Stimulated activated naive CD4-positive, alpha-beta T cell (primary cell): ENCODE data around the gene RRP36.
"Not testable (repeated sequence)": the region's sequence is repeated elsewhere in the genome, so short reads cannot be mapped to it uniquely, and the experiment has no call there.

Experiments
- DNase-seq, 6 experiments: peaks; one replicate each; lab custom pipeline; 2025; lab: John Stamatoyannopoulos, UW

Gene RRP36

DNA sequence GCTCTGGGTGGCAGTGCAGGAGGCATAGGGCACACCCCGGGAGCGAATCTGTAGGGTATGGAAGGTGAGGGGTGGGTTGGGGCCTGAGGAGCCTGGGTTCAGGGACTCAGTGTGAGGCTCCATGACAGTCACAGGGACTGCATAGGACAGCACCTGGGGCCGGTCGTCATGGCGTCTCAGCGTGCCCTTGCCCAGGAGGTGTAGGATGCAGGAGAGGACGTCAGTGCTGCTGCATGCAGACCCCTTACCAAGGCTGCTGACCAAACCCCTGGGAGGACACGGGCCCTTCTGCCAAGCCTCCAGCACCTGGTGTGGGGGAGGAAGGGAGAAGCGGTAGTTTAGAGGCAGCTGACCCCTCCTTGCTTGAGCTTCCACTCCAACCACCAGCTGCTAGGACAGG lies 16.3 kb downstream of the RRP36 start:
- DNase-seq = no peak

GRCh38 chr6:43038727-43039126 lies 17.3 kb downstream of the RRP36 start:
- DNase-seq = no peak

DNA sequence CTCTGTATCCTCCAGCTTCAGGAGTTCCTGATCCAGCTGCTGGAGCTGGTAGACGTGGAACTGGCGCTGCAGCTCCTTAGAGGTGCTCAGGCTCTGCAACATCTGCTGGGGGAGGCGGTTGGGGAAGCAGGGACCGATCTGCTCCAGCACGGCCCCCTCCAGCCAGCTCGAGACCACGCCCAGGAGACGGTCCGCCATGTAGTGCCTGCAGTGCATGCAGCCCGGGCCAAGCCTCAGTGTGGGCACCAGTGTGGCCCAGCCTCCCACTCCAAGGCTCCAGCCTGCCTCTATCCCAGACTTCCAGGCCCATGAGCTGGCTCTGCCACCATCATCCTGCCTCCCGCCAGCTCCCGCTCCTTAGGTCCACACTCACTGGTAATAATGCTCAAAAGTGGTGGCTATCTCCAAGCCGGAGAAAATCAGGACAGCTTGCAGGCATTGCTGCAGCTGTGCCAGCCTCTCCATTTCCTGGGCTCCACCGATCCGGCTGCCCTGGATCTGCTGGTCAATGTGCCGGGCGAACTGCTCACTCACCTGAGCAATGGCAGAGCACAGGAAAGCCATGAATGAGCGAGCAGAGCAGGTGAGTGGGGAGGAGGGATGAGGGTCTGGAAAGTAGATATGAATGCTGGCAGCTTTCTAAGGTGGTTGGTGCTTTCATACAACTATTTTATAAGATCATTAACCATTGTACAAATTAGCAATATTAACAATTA lies 19.3 kb downstream of the RRP36 start:
- DNase-seq = no peak

GRCh38 chr6:43041475-43041874 lies 20.1 kb downstream of the RRP36 start:
- DNase-seq = not testable (repeated sequence)

- DNase-seq = no peak
Measured at GRCh38 chr6:43043310-43043709, 21.9 kb downstream of the RRP36 start.

DNA sequence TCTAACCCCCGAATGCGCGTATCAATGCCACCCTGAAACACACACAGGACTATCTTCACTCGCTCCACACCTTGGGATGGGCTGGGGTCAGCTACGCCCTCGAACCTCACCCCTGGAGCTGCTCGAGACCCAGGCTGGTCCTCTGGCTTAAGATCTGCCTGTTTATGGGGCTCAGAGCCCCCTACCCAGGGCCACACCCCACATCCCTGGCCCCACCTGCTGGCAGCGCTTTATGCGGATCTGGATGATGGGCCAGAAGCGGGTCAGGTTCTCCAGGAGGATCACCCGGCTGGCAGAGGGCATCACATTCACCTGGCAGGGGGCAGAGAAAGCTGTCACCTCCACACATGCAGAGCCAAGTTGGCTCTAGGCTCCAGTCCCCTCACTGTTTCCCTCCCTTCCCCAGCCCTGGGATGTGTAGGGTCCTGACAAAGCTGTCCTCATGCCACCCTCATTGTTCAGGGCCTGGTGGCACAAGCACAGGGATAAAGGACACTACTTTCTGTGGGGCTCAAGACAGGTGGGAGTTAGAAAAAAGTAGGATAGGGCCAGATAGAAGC lies 24.0 kb downstream of the RRP36 start:
- DNase-seq = no peak

DNA sequence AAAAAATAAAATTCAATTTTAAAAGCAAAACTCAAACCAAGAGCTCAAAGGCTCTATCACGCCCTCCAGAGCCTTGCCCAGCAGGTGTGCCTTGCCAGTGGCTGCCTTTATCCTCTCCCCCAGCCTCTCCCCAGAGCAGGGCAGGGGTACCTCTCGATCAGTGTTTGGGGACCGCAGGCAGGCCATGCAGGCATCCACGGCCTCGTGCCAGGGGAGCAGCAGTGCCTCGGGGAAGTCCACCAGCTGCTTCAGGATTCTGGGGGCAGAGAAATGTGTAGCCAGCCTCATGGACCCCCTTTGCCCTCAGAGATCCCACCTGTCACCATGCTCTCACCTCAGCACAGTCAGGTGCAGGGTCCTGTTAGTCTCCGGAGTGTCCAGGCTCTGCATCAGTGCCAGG lies 26.6 kb downstream of the RRP36 start:
- DNase-seq = no peak

DNA sequence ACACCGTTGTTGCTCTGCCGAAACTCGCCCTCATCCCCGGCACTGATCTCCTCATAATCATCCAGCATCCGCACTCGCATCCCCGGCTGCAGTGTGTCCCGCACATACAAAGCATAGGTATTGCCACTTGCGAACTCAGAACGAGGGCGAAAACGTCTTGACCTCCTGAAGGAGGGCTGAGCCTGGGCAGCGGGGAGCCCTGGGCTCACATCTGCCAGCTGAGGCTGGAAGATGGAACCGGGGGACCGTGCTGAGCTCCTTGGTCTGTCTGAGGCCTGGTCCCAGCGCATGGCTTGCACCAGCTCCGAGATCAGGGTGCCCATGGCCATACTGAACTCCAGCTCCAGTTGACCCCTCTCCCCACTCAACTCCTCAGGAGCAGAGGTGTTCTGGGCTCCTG lies 29.6 kb downstream of the RRP36 start:
- DNase-seq = no peak

DNA sequence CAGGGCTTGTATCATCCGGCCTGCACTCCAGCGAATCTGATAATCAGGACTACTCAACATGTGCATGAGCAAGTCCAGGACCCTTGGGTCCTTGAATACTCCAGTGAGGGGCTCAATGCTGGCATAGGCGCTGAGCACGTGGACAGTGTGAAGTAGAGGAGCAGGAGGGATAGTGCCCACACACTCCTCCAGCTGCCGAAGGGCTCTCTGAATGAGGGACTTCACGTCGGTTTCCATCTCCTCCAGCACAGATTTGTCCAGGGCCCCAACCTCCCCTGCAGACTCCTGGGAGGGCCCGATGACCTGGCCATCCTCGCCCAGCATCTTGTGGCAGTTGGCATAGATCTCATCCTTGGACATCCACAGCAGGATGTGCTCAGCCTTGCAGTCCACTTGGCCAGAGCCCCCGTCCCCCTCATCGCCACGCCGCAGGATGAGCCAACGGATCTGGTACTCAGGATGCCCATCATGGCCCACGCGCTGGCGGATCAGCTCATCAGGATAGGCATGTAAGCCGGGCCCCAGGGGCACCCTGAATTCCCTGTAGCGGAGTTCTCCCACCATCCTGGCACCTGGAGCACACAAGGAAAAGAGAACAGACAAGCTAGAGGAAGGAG lies 30.9 kb downstream of the RRP36 start:
- DNase-seq = no peak

DNA sequence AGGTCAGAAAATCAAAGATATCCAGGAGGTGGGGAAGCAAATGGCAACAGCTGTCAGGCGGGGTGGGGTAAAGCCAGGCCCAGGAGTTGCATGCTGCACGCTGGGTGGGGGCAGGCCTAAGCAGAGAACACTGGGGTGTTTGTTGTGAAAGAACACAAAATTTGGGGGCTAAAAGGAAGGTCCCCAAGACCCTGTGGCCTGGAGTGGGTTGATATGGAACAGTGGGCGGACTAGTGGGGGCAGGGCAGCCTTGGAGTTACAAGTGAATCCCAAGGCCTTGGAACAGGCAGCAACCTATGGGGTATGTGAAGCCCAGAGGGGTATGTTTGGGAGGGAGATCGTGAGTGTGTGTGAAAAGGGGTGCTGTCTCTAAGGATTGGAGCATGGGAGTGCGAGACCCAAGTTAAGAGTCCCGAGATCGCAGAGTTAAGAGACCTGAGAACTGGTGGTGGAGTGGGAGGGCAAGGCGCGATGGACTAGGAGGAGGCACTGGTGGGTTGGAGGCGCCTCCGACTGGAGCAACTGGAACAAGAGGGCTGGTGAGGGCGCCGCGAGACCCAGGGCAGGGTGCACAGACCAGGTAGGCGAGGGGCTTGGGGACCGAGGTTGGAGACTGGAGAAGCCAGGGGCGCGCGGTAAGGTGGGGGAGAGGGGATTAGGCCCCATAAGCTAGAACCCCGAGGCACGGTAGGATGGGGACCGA lies 31.6 kb downstream of the RRP36 start:
- DNase-seq = peak in 2 of 6 experiments; percentile 40 to 48

- DNase-seq = peak; percentile 77 to 88 (median 85)
Measured at GRCh38 chr6:43053545-43054205, 32.3 kb downstream of the RRP36 start, which contains the start of gene CUL7. CUL7 (minus strand) TSS chr6:43053851; CDS start chr6:43052788, 1,063 bp downstream.

- no peak for DNase-seq
Measured at GRCh38 chr6:43054206-43054943, 33.0 kb downstream of the RRP36 start.

DNA sequence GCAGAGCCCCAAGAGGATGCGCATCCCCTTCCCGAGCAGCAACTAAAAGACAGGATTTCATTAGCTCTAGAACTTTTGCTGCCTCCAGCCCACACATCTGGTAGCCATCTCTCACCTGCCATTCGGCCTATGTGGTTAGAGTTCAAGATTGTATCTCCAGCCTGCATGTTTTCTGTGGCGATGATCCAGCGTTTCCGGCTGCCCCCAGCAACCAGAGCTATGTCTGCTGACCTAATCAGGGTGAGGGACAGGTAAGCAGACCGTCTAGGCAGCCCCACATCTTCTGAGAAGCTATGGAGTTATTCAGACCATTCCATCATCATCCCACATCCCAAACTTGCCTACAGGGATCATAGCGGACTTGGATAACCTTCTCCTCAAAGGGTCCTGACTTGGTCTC lies 34.5 kb downstream of the RRP36 start:
- DNase-seq = no peak

DNA sequence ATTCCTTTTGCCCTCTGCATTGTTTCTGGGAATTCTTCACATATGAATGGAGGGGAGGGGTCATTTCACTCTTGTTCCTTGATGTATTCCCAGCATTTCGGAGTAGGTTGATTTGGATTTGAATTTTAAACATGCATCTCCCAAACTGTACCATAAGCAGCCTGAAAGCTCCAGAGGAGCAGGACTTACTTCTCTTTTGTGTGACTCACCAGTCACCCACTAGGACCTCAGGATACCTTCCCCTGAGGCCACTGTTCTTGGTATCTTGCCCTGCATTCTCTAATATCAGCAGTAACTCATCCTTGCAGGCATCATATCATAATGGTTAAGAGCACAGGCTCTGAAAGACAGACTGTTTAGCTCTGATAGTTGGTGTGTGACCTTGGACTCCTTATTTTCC lies 37.1 kb downstream of the RRP36 start:
- no peak for DNase-seq

GRCh38 chr6:43059168-43060033 lies 38.0 kb downstream of the RRP36 start, which contains the start of the genes KLC4 and MRPL2:
KLC4 (plus strand) TSS chr6:43059631; CDS start chr6:43061336, 1,705 bp downstream.
MRPL2 (minus strand) TSS chr6:43059434; CDS start chr6:43059381, 53 bp downstream.
- peak; percentile 96 to 99 (median 96) for DNase-seq

- no peak for DNase-seq
Measured at GRCh38 chr6:43060034-43060754, 38.8 kb downstream of the RRP36 start.

DNA sequence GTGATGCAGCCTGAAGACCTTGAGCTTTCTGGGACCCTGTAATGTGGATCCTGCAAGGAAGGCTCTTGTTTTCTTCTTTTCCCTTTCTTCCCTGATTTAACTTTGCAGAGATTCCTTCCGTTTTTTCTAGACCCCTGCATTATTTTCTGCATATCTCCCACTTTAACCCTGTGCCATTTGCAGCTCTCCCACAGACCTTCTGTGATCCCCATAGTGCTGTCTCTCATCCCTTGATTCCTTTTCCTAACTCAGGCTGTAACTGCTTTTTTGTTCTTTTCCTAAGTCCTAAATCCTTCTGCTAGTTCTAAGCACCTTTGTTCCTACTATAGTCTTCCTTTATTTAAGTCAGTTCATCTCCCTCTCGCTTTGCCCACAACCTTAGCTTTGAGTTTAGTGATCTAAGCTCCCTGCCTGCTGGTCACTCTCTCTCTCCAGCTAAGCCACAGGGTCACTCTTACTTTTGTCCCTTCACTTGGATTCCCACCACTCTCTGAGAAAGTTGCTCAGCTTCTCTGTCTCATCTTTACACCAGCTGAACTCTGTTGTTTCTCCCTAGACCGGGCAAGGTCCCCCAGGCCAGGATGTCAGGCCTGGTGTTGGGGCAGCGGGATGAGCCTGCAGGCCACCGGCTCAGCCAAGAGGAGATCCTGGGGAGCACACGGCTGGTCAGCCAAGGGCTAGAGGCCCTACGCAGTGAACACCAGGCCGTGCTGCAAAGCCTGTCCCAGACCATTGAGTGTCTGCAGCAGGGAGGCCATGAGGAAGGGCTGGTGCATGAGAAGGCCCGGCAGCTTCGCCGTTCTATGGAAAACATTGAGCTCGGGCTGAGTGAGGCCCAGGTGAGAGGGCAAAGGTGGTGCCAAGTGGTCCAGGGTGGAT lies 39.6 kb downstream of the RRP36 start:
- no peak for DNase-seq

DNA sequence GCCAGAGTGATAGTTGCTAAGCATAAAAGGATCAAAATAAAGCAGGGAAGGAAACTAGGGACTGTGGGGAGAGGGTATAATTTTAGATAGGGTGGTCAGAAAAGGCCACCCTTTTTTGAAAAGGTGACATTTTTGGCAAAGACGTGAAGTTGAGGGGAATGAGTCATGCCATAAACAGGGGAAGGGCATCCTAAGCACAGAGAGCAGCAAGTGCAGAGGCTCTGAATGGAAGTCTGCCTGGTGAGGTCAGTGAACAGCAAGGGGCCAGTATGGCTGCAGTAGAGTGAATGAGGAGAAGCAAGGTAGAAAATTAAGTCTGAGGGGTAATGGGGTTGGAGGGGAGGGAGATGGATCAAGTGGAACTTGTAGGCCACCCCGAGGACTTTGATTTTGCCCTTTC lies 40.4 kb downstream of the RRP36 start:
- no peak for DNase-seq

DNA sequence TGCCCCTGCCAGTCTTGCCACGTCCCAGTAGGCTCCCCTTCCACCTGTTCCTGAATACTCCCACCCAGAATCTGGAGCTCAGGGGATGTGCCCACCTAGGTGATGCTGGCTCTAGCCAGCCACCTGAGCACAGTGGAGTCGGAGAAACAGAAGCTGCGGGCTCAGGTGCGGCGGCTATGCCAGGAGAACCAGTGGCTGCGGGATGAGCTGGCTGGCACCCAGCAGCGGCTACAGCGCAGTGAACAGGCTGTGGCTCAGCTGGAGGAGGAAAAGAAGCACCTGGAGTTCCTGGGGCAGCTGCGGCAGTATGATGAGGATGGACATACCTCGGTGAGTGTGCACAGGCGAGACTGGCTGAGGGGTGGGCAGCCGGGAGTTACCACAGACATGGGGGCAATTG lies 41.4 kb downstream of the RRP36 start:
- no peak for DNase-seq
